OCI-LY7 (cell line): ENCODE results near the gene CPLX4. TPM values are rescaled to one million over a fixed set of nuclear protein-coding genes. Genes with fewer than 3 reads are reported as not detected.

Experiments
- BruUV-seq: library from RNA; stranded (reverse); fragments of 400-500 nt; replicated peaks from 2 replicates; lab custom pipeline; 2021; lab: Mats Ljungman, UMichigan
- CTCF ChIA-PET: fragments of 300-600 bp; sonication (Branson Sonifier 250); formaldehyde crosslinking; loops from one replicate; lab custom pipeline; 2022; ENCODE audit warnings: antibody characterized with exemption; ENCODE audit not compliant: unreplicated experiment; lab: Charles Lee
- POLR2A ChIA-PET: fragments of 300-600 bp; sonication (Branson Sonifier 250); formaldehyde crosslinking; loops from one replicate; lab custom pipeline; 2022; ENCODE audit warnings: antibody characterized with exemption; lab: Charles Lee
- DNase-seq: peaks from one replicate; pipeline ENCODE4 v3.0.0-alpha.2; 2015; ENCODE audit warnings: low spot score
- H2AFZ ChIP-seq: fragments of 200-600 bp; sonication (generic), shearing (Covaris generic); 2 replicates; pipeline ENCODE4 v1.6.1; 2014; ENCODE audit warnings: mild to moderate bottlenecking, antibody characterized with exemption, low read length, moderate library complexity
- H3K27ac ChIP-seq: fragments of 200-600 bp; sonication (generic); 2 replicates; pipeline ENCODE4 v1.5.1; 2014; ENCODE audit warnings: mixed run types, low read depth, mild to moderate bottlenecking, moderate library complexity, low read length, inconsistent platforms; ENCODE audit not compliant: poor library complexity, severe bottlenecking
- H3K36me3 ChIP-seq: fragments of 200-600 bp; sonication (generic); 2 replicates; pipeline ENCODE4 v1.6.1; 2014; ENCODE audit warnings: mild to moderate bottlenecking, antibody characterized with exemption, low read length, moderate library complexity, mixed read lengths; ENCODE audit not compliant: insufficient read depth
- H3K4me1 ChIP-seq: fragments of 200-600 bp; sonication (generic); 2 replicates; pipeline ENCODE4 v1.5.1; 2014; ENCODE audit warnings: mild to moderate bottlenecking, low read length; ENCODE audit not compliant: insufficient read depth, poor library complexity, severe bottlenecking
- H3K4me2 ChIP-seq: fragments of 200-600 bp; sonication (generic); 2 replicates; pipeline ENCODE4 v1.6.1; 2014; ENCODE audit warnings: mild to moderate bottlenecking, low read length
- H3K4me3 ChIP-seq: fragments of 200-600 bp; sonication (generic); 2 replicates; pipeline ENCODE4 v1.5.1; 2014; ENCODE audit warnings: mild to moderate bottlenecking, low read depth, low read length; ENCODE audit not compliant: poor library complexity, severe bottlenecking
- H3K79me2 ChIP-seq: fragments of 200-600 bp; sonication (generic); 2 replicates; pipeline ENCODE4 v1.6.1; 2016; ENCODE audit warnings: low read depth, mild to moderate bottlenecking, low read length, moderate library complexity, mixed read lengths; ENCODE audit not compliant: insufficient read depth
- H3K9me2 ChIP-seq: fragments of 200-600 bp; sonication (generic); 2 replicates; pipeline ENCODE4 v1.6.1; 2016; ENCODE audit warnings: mild to moderate bottlenecking, low read length, mixed read lengths; ENCODE audit not compliant: insufficient read depth
- H3K9me3 ChIP-seq: fragments of 200-600 bp; sonication (generic); 2 replicates; pipeline ENCODE4 v1.6.1; 2014; ENCODE audit warnings: mild to moderate bottlenecking, mixed run types, low read length, mixed read lengths
- H4K20me1 ChIP-seq: fragments of 200-600 bp; sonication (generic); 2 replicates; pipeline ENCODE4 v1.6.1; 2014; ENCODE audit warnings: mild to moderate bottlenecking, antibody characterized with exemption, low read length, moderate library complexity, mixed read lengths; ENCODE audit not compliant: insufficient read depth
- EZH2phosphoT487 ChIP-seq: fragments of 200-600 bp; sonication (generic); IDR thresholded peaks from 2 replicates; pipeline ENCODE4 v1.6.1; 2018; ENCODE audit warnings: low read depth, borderline replicate concordance, mild to moderate bottlenecking, mixed run types, antibody characterized with exemption, low read length, moderate library complexity, mixed read lengths
- intact Hi-C: fragments of 100-400 bp; cut with micrococcal nuclease; formaldehyde crosslinking; loops from one replicate; pipeline ENCODE4 v1.10.0; 2022; ENCODE audit not compliant: unreplicated experiment
- total RNA-seq, 2 experiments: library from RNA; depleted of rRNA in 1 of 2; stranded (reverse); fragments of >200 nt in 1 of 2; shearing (Covaris generic) in 1 of 2; gene quantifications; 2 replicates each; pipeline ENCODE4 v1.2.3, GENCODE V29; 2014 to 2022
- TF ChIP-seq, protein P1 (sequence below): fragments of 200-600 bp; sonication (generic); conservative IDR thresholded peaks from 2 replicates; pipeline ENCODE4 v1.5.1; 2014; ENCODE audit warnings: mild to moderate bottlenecking, antibody characterized with exemption, low read length, moderate library complexity, mixed read lengths

CPLX4 gene
- total RNA-seq, 2 experiments from 2014 or later = not detected

GRCh38 chr18:59324623-59324971, 6.1 kb upstream of the CPLX4 start:
- no peak overlapping the region for H2AFZ ChIP-seq
- no TSS peak for BruUV-seq
- H3K9me2 ChIP-seq = no peaks in the 10 kb centered on the region
- H3K9me3 ChIP-seq = no peaks in the 10 kb centered on the region
- TF ChIP-seq, protein P1, sequence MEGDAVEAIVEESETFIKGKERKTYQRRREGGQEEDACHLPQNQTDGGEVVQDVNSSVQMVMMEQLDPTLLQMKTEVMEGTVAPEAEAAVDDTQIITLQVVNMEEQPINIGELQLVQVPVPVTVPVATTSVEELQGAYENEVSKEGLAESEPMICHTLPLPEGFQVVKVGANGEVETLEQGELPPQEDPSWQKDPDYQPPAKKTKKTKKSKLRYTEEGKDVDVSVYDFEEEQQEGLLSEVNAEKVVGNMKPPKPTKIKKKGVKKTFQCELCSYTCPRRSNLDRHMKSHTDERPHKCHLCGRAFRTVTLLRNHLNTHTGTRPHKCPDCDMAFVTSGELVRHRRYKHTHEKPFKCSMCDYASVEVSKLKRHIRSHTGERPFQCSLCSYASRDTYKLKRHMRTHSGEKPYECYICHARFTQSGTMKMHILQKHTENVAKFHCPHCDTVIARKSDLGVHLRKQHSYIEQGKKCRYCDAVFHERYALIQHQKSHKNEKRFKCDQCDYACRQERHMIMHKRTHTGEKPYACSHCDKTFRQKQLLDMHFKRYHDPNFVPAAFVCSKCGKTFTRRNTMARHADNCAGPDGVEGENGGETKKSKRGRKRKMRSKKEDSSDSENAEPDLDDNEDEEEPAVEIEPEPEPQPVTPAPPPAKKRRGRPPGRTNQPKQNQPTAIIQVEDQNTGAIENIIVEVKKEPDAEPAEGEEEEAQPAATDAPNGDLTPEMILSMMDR = no peak
- no peak for TF ChIP-seq EZH2phosphoT487
- DNase-seq = no peak
- intact Hi-C loops = no loop called here
- H3K79me2 ChIP-seq = no peaks in the 10 kb centered on the region
- H3K4me1 ChIP-seq = no peaks in the 10 kb centered on the region
- H4K20me1 ChIP-seq = no peaks in the 10 kb centered on the region
- H3K27ac ChIP-seq = no peak overlapping the region
- ChIA-PET CTCF (no interaction called here), POLR2A (no interaction called here)
- H3K4me3 ChIP-seq = no peak overlapping the region
- no peak overlapping the region for H3K4me2 ChIP-seq
- peaks cover 27% of the 10 kb centered on the region for H3K36me3 ChIP-seq

DNA sequence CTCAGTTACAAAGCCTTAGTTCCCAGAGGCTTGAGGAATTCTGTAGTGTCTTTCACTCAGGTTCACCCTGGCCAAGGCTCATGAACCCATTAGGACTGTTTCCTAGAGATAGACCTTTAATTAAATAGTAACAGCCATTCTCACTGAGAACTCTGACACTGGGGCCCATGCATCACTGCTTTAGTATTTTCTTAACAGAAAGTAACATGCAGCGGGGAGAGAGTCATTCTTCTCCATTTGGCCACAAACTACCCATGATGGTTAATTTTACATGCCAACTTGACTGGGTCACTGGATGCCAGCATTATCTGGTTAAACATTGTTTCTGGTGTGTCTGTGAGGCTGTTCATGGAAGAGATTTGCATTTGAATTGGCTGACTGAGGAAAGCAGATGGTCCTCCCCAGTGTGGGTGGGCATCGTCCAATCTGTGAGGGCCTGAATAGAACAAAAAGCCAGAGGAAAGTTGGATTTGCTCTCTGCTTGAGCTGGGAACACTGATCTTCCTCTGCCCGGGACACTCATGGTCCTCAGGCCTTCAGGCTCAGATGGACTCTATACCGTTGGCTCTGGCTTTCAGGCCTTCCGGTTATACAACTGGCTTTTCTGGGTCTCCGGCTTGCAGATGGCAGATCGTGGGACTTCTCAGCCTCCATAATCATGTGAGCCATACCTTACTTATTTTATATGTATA, 5.6 kb upstream of the CPLX4 start:
- TF ChIP-seq EZH2phosphoT487 = no peak
- TF ChIP-seq, protein P1 = no peak
- Histone ChIP-seq H4K20me1 (no peaks in the 10 kb centered on the region), H3K4me3 (no peak overlapping the region), H3K9me2 (no peaks in the 10 kb centered on the region), H3K9me3 (no peaks in the 10 kb centered on the region), H3K79me2 (no peaks in the 10 kb centered on the region), H3K4me2 (no peak overlapping the region), H3K27ac (no peak overlapping the region), H3K4me1 (no peaks in the 10 kb centered on the region), H2AFZ (no peak overlapping the region), H3K36me3 (peaks cover 22% of the 10 kb centered on the region)
- ChIA-PET CTCF (no interaction called here), POLR2A (no interaction called here)
- BruUV-seq = no TSS peak
- no peak for DNase-seq
- intact Hi-C loops = no loop called here

DNA sequence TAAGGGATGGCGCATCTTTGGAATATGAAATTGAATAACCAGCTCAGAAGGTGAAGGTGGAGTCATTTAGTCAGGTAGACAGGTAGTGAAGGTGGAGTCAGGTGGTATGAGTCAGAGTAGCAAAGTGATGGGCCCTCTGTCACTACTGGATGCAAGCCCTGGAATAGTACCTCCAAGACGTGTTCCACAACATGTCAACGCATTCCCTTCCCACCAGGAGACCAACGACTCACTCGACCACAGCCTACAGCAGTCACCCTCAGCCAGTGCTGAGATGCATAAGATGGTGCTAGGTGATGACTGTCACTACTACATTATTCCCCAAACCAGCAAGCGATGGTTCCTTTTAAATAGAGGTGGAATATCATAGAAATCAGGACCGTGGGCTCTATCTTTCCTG, 6.8 kb downstream of the CPLX4 start:
- no peaks in the 10 kb centered on the region for H3K9me3 ChIP-seq
- no peak for TF ChIP-seq EZH2phosphoT487
- TF ChIP-seq, protein P1 = no peak
- no peaks in the 10 kb centered on the region for H3K4me1 ChIP-seq
- no peak overlapping the region for H3K4me3 ChIP-seq
- H3K27ac ChIP-seq = no peak overlapping the region
- H2AFZ ChIP-seq = no peak overlapping the region
- DNase-seq = no peak
- ChIA-PET POLR2A (no interaction called here), CTCF (no interaction called here)
- no peaks in the 10 kb centered on the region for H3K36me3 ChIP-seq
- no peaks in the 10 kb centered on the region for H3K9me2 ChIP-seq
- H4K20me1 ChIP-seq = no peaks in the 10 kb centered on the region
- H3K79me2 ChIP-seq = no peaks in the 10 kb centered on the region
- no peak overlapping the region for H3K4me2 ChIP-seq
- intact Hi-C loops = no loop called here
- no TSS peak for BruUV-seq
